HG03342 (cell line): ENCODE measurements around the gene SUZ12.
"Not testable (repeated sequence)": the region's sequence is repeated elsewhere in the genome, so short reads cannot be mapped to it uniquely, and the experiment has no call there.

Source experiments
- ATAC-seq: cut with Tn5 transposase; IDR thresholded peaks from one replicate; pipeline ENCODE4 v1.9.1; 2021; ENCODE audit warnings: mild to moderate bottlenecking, moderate library complexity; ENCODE audit not compliant: unreplicated experiment

Gene SUZ12

GRCh38 chr17:31942396-31942795 lies 5.6 kb downstream of the SUZ12 start:
- not testable (repeated sequence) for ATAC-seq

- ATAC-seq, result not testable (repeated sequence)
Observed at GRCh38 chr17:31951953-31952352, 15.1 kb downstream of the SUZ12 start.

DNA sequence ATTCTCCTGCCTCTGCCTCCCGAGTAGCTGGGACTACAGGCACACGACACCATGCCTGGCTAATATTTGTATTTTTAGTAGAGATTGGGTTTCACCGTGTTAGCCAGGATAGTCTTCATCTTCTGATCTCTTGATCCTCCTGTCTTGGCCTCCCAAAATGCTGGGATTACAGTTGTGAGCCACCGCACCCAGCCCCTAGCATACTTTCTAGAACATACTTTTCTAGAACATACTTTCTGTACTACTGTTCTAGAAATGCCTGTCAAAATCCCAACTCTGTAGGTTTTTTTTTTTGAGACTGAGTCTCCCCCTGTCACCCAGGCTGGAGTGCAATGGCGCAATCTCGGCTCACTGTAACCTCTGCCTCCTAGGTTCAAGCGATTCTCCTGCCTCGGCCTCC lies 27.3 kb downstream of the SUZ12 start:
- not testable (repeated sequence) for ATAC-seq

- ATAC-seq, result no peak
Observed at GRCh38 chr17:31967648-31968047, 30.8 kb downstream of the SUZ12 start.

GRCh38 chr17:31970416-31970815 lies 33.6 kb downstream of the SUZ12 start:
- ATAC-seq, result not testable (repeated sequence)

DNA sequence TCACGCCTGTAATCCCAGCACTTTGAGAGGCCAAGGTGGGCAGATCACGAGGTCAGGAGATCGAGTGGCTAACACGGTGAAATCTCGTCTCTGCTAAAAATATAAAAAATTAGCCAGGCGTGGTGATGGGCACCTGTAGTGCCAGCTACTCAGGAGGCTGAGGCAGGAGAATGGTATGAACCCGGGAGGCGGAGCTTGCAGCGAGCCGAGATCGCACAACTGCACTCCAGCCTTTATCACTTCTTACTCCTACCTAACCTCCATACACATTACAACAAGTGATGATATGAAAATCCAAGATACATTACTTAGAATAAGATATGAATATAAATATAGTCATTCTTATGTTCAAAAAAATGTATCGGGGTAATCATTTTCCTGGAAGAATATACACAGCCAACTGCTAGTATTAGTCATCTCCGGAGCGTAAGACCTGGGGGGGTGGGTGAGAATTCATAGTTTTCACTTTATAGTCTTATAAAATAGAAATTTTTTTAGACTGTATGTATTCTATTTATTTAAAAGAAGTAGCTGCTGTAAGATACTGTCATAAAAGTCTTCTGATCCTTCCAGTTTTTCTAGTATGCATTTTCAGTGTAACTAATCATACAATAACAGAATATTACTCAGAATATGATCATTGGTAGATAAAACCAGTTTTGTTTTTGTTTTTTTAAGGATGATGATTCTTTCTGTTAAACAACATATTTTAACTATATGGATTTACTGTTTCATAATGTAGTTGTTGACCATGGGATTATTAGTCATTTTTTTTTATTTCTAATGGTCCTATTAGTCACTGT lies 37.7 kb downstream of the SUZ12 start:
- not testable (repeated sequence) for ATAC-seq

DNA sequence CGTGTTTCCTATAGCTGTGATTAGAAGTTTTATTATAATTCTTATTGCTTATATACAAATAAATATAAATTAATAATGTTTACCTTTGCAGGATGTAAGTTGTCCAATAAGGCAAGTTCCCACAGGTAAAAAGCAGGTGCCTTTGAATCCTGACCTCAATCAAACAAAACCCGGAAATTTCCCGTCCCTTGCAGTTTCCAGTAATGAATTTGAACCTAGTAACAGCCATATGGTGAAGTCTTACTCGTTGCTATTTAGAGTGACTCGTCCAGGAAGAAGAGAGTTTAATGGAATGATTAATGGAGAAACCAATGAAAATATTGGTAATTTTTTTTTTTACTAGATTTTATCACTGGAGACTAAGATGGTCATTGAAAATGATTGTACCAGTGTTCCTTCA lies 38.6 kb downstream of the SUZ12 start:
- ATAC-seq, result not testable (repeated sequence)

DNA sequence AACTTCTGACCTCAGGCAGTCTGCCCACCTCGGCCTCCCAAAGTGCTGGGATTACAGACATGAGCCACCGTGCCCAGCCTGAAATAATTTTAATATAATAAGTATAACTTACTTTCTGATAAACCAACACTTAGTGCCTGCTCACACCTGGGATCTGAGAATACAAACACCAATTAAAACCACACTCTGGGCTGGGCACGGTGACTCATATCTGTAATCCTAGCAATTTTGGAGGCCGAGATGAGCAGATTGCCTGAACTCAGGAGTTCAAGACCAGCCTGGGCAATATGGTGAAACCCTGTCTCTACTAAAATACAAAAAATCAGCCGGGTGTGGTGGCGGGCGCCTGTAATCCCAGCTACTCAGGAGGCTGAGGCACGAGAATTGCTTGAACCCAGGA lies 55.0 kb downstream of the SUZ12 start:
- not testable (repeated sequence) for ATAC-seq

- no peak for ATAC-seq
Observed at GRCh38 chr17:31997005-31997404, 60.2 kb downstream of the SUZ12 start.

GRCh38 chr17:32006957-32007462 lies 70.2 kb downstream of the SUZ12 start, which contains the start of gene LRRC37B:
Gene LRRC37B (plus strand): TSS chr17:32007383. CDS start chr17:32021393, 14,010 bp downstream.
- peak; percentile 80 for ATAC-seq

GRCh38 chr17:32007463-32008298 lies 70.9 kb downstream of the SUZ12 start:
- ATAC-seq, result peak; percentile 38

GRCh38 chr17:32009262-32009542 lies 72.4 kb downstream of the SUZ12 start:
- ATAC-seq, result no peak

DNA sequence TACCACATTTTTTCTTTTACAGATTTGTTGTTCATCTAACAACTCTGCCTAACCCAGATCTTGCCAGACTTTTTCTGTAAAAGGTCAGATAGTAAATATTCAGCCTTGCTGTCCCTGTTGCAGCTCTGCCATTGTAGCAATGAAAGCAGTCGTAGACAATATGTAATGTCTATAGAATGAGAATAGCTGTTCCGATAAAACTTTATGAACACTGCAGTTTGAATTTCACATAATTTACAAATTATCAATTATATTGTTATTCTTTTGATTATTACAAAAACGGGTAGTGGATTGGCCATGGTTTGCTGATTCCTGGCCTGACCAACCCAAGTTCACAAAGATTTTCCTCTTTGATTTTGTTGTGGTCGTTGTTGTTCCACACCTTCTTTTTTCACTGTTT lies 73.3 kb downstream of the SUZ12 start:
- no peak for ATAC-seq

GRCh38 chr17:32015245-32016013 lies 78.6 kb downstream of the SUZ12 start:
- no peak for ATAC-seq

DNA sequence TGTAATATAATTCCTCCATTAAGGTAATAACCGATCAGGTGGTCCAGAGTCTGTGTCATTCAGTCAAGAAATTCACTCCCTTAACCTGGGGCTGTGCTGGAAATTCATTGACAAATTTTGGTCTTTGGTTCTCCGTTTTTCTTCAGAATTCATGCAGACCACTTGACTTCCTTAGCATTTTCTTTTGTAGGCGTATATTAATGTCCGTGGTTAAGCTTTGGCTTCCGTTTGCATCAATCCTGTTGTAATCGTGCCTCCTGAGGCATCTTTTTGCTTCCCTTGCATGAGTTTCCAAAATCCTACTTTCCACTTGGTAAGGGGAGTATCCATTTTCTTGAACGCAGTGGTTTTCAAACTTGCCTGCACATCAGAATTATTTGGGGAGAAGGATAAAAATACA lies 79.4 kb downstream of the SUZ12 start:
- ATAC-seq, result no peak

DNA sequence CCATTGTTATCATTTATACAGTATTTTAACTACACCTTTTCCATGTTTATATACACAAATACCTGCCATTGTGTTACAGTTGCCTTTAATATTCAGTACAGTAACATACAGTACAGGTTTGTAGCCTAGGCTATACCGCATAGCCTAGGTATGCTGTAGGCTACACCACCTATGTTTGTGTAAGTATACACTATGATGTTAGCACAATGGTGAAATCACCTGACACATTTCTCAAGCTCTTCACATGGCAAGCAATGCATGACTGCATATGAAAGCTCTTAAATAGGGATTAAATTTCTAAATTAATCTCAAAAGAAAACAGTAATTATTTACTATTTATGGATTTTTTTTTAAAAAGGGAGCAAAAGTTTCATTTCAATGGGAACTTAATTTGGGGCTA lies 82.4 kb downstream of the SUZ12 start:
- ATAC-seq, result no peak

- no peak for ATAC-seq
Observed at GRCh38 chr17:32020943-32021614, 84.3 kb downstream of the SUZ12 start.

- ATAC-seq, result no peak
Observed at GRCh38 chr17:32021615-32021955, 84.8 kb downstream of the SUZ12 start.

GRCh38 chr17:32022554-32022953 lies 85.7 kb downstream of the SUZ12 start:
- ATAC-seq, result not testable (repeated sequence)

GRCh38 chr17:32027271-32027670 lies 90.5 kb downstream of the SUZ12 start:
- ATAC-seq, result not testable (repeated sequence)

DNA sequence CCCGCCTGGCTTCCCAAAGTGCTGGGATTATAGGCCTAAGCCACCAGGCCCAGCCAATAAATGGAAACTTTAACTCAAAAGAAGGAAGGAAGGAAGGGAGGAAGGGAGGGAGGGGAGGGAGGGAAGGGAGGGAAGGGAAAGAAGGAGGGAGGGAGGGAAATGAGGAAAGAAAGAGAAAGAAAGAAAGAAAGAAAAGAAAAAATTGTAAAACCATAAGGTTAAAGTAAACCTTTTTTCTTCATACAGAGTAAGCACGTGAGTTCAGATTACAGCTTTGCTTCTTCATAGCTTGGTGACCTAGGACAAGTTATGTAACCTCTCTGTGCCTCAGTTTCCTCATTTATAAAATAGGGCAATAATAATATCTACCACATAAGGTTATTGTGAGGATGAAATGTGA lies 96.4 kb downstream of the SUZ12 start:
- ATAC-seq, result no peak
